CD4-positive, alpha-beta T cell (primary cell): ENCODE measurements around the gene SYTL4. TPM values are rescaled to one million over a fixed set of nuclear protein-coding genes. Genes with fewer than 3 reads are reported as not detected.

Experiments
- ATAC-seq: fragments of 200-7000 bp; cut with Tn5 transposase; one replicate; pipeline ENCODE4 v1.10.0; 2022; ENCODE audit warnings: mild to moderate bottlenecking; ENCODE audit not compliant: poor library complexity
- CTCF ChIA-PET: fragments of 350-600 bp; sonication (Branson Sonifier 250); formaldehyde crosslinking; loops from one replicate; lab custom pipeline; 2021; ENCODE audit warnings: antibody characterized with exemption, inconsistent platforms; lab: Charles Lee
- POLR2A ChIA-PET: fragments of 350-600 bp; sonication (Branson Sonifier 250); formaldehyde crosslinking; loops from one replicate; lab custom pipeline; 2021; ENCODE audit warnings: antibody characterized with exemption, inconsistent platforms; lab: Charles Lee
- DNase-seq, 14 experiments: peaks; one replicate each; pipeline ENCODE4 v3.0.0-alpha.2; 2013 to 2020; ENCODE audit warnings: mixed read lengths in 2 of 14
- H3K27ac ChIP-seq, 2 donors: one replicate each; pipeline versions ENCODE4 v1.5.1 to v1.7.0; 2013; ENCODE audit warnings: low read length in 2 of 2, low read depth in 1 of 2, mild to moderate bottlenecking in 1 of 2
- H3K27me3 ChIP-seq, 2 experiments: 1 replicate in 1 of 2; 2 replicates in 1 of 2; pipeline versions ENCODE4 v1.6.1 to v1.7.0; 2013; ENCODE audit warnings: low read length in 2 of 2, control low read depth in 1 of 2, mild to moderate bottlenecking in 1 of 2, moderate library complexity in 1 of 2; ENCODE audit not compliant: insufficient read depth in 2 of 2, control insufficient read depth in 1 of 2
- H3K36me3 ChIP-seq: one replicate; pipeline ENCODE4 v1.6.1; 2013; ENCODE audit warnings: low read length, control low read depth; ENCODE audit not compliant: insufficient read depth
- H3K4me1 ChIP-seq: one replicate; pipeline ENCODE4 v1.6.1; 2013; ENCODE audit warnings: low read length, control low read depth; ENCODE audit not compliant: insufficient read depth
- H3K4me3 ChIP-seq: one replicate; pipeline ENCODE4 v1.5.1; 2013; ENCODE audit warnings: mild to moderate bottlenecking, low read length, moderate library complexity
- H3K9me3 ChIP-seq, 2 experiments: 1 replicate in 1 of 2; 2 replicates in 1 of 2; pipeline versions ENCODE4 v1.6.1 to v1.7.0; 2013; ENCODE audit warnings: low read length in 2 of 2, mild to moderate bottlenecking in 2 of 2, control low read depth in 1 of 2, moderate library complexity in 1 of 2; ENCODE audit not compliant: control insufficient read depth in 1 of 2, insufficient read depth in 1 of 2
- H3K27ac Mint-ChIP-seq: one replicate; pipeline ENCODE4 v1.8.0; 2020; ENCODE audit warnings: mixed read lengths
- H3K27me3 Mint-ChIP-seq: one replicate; pipeline ENCODE4 v1.8.0; 2021; ENCODE audit warnings: mixed read lengths
- H3K36me3 Mint-ChIP-seq: one replicate; pipeline ENCODE4 v1.8.0; 2021; ENCODE audit warnings: low read depth, mixed read lengths
- H3K4me1 Mint-ChIP-seq: one replicate; pipeline ENCODE4 v1.8.0; 2021; ENCODE audit warnings: low read depth, mixed read lengths
- H3K4me3 Mint-ChIP-seq: one replicate; pipeline ENCODE4 v1.8.0; 2020; ENCODE audit warnings: mild to moderate bottlenecking, mixed read lengths
- H3K9me3 Mint-ChIP-seq: one replicate; pipeline ENCODE4 v1.8.0; 2020; ENCODE audit warnings: mixed read lengths
- CTCF ChIP-seq: fragments of 200-600 bp; IDR thresholded peaks from one replicate; pipeline ENCODE4 v1.8.0; 2022; ENCODE audit warnings: antibody characterized with exemption, mild to moderate bottlenecking
- intact Hi-C, 2 experiments: fragments of 100-400 bp; cut with DNase I in 1 of 2; cut with micrococcal nuclease in 1 of 2; formaldehyde crosslinking; loops; one replicate each; pipeline versions ENCODE4 v1.15.1 to v1.9.0; 2023 to 2025; cut with DNase I, micrococcal nuclease
- total RNA-seq, 174 experiments: library from RNA in 2 of 174; stranded (reverse) in 2 of 174; gene quantifications; one replicate each; pipeline ENCODE4 v1.2.3 and lab custom pipeline; 2021 to 2026

SYTL4 gene
- total RNA-seq, 2 experiments from 2014 or later = not detected

GRCh38 chrX:100643956-100644860 is 87.7 kb downstream of the SYTL4 start, which contains the start of gene SRPX2:
TSS of gene SRPX2 (plus strand) at chrX:100644199. CDS start at chrX:100646323, 2,124 bp downstream.
- no peak within 1 kb of the TSS for H3K27ac Mint-ChIP-seq
- ChIA-PET POLR2A (no interaction called here), CTCF (interaction anchor here (1.7 kb wide), 1 partner anchor 124 kb away, joined by 4 read pairs; no protein-coding TSS in a partner anchor)
- H3K4me1 ChIP-seq = no peaks in the 10 kb centered on the region
- DNase-seq (peak in 2 of 14 experiments; percentile 6 to 12), ATAC-seq (no peak)
- H3K4me1 Mint-ChIP-seq = no peaks in the 10 kb centered on the region
- no peak for TF ChIP-seq CTCF
- no peaks in the 10 kb centered on the region for H3K36me3 Mint-ChIP-seq
- H3K27me3 ChIP-seq = peaks cover 0 to 5% of the 10 kb centered on the region in 2 experiments
- no peaks in the 10 kb centered on the region for H3K36me3 ChIP-seq
- intact Hi-C loops = no loop called here
- no peak within 1 kb of the TSS for H3K27ac ChIP-seq
- no peaks in the 10 kb centered on the region for H3K9me3 Mint-ChIP-seq
- H3K4me3 ChIP-seq = no peak within 1 kb of the TSS
- peaks cover 32% of the 10 kb centered on the region for H3K27me3 Mint-ChIP-seq
- H3K9me3 ChIP-seq = no peaks in the 10 kb centered on the region
- no peak within 1 kb of the TSS for H3K4me3 Mint-ChIP-seq

- Mint-ChIP-seq H3K36me3 (no peaks in the 10 kb centered on the region), H3K4me3 (no peak overlapping the region), H3K9me3 (no peaks in the 10 kb centered on the region), H3K4me1 (no peaks in the 10 kb centered on the region), H3K27ac (no peak overlapping the region), H3K27me3 (peaks cover 35% of the 10 kb centered on the region)
- Histone ChIP-seq H3K27ac (no peak overlapping the region), H3K27me3 (peaks cover 0 to 5% of the 10 kb centered on the region in 2 experiments), H3K4me1 (no peaks in the 10 kb centered on the region), H3K4me3 (no peak overlapping the region), H3K9me3 (no peaks in the 10 kb centered on the region), H3K36me3 (no peaks in the 10 kb centered on the region)
- no peak for TF ChIP-seq CTCF
- ATAC-seq (no peak), DNase-seq (no peak)
- ChIA-PET POLR2A (no interaction called here), CTCF (no interaction called here)
- intact Hi-C loops = no loop called here
These were observed 88.7 kb downstream of the SYTL4 start for GRCh38 chrX:100643212-100643611.

GRCh38 chrX:100642290-100642689 is 89.6 kb downstream of the SYTL4 start:
- CTCF ChIA-PET = no interaction called here
- Histone ChIP-seq H3K4me1 (no peaks in the 10 kb centered on the region), H3K27me3 (peaks cover 0 to 5% of the 10 kb centered on the region in 2 experiments), H3K9me3 (no peaks in the 10 kb centered on the region), H3K36me3 (no peaks in the 10 kb centered on the region), H3K4me3 (no peak overlapping the region), H3K27ac (no peak overlapping the region)
- ATAC-seq (no peak), DNase-seq (no peak)
- H3K4me1 Mint-ChIP-seq = no peaks in the 10 kb centered on the region
- intact Hi-C loops = no loop called here
- H3K9me3 Mint-ChIP-seq = no peaks in the 10 kb centered on the region
- POLR2A ChIA-PET = no interaction called here
- no peak overlapping the region for H3K27ac Mint-ChIP-seq
- H3K36me3 Mint-ChIP-seq = no peaks in the 10 kb centered on the region
- no peak for TF ChIP-seq CTCF
- H3K4me3 Mint-ChIP-seq = no peak overlapping the region
- peaks cover 35% of the 10 kb centered on the region for H3K27me3 Mint-ChIP-seq
